Measurements from ENCODE around the gene PIANP.
"Not testable (repeated sequence)": the region's sequence is repeated elsewhere in the genome, so short reads cannot be mapped to it uniquely, and the experiment has no call there.

PIANP gene

GRCh38 chr12:6708960-6709394 lies 8.4 kb upstream of the PIANP start:
- H3K4me3 ChIP-seq (ENCODE audit: low read depth, low read length): no peak overlapping the region
- no peak for TF ChIP-seq POLR2A (IDR thresholded peaks at IDR 0.05; ENCODE audit: extremely low read depth, insufficient read length)
- no peak for TF ChIP-seq MAX (IDR thresholded peaks at IDR 0.05; ENCODE audit: low read depth, low read length)
- TF ChIP-seq MYC (IDR thresholded peaks at IDR 0.05; ENCODE audit: low read depth, low read length): no peak
- TF ChIP-seq CTCF (IDR thresholded peaks at IDR 0.05; ENCODE audit: low read depth, low read length): no peak
- no peak for DNase-seq (ENCODE audit: low read depth)

- not testable (repeated sequence) for DNase-seq (ENCODE audit: low read depth)
Observed at GRCh38 chr12:6708351-6708750, 7.7 kb upstream of the PIANP start.

GRCh38 chr12:6703631-6704030 lies 3.0 kb upstream of the PIANP start:
- H3K4me3 ChIP-seq (ENCODE audit: low read depth, low read length): no peak overlapping the region
- TF ChIP-seq CTCF (IDR thresholded peaks at IDR 0.05; ENCODE audit: low read depth, low read length) (peak; percentile 8), MAX (IDR thresholded peaks at IDR 0.05; ENCODE audit: low read depth, low read length) (peak; percentile 33; the same call in 1 of the 2 replicates), MYC (IDR thresholded peaks at IDR 0.05; ENCODE audit: low read depth, low read length) (no peak; the same call in 1 of the 2 replicates)
- DNase-seq (ENCODE audit: low read depth): peak; percentile 61

More at GRCh38 chr12:6708351-6708750, 7.7 kb upstream of the PIANP start:
- H3K4me3 ChIP-seq (ENCODE audit: low read depth, low read length): not testable (repeated sequence)

GRCh38 chr12:6701078-6701768 lies 608 bp upstream of the PIANP start:
- H3K4me3 ChIP-seq (ENCODE audit: low read depth, low read length): no peak overlapping the region

GRCh38 chr12:6699989-6700645 lies 498 bp downstream of the PIANP start:
- H3K4me3 ChIP-seq (ENCODE audit: low read depth, low read length): no peak overlapping the region
- DNase-seq (ENCODE audit: low read depth): no peak
- TF ChIP-seq MYC (IDR thresholded peaks at IDR 0.05; ENCODE audit: low read depth, low read length): no peak
- no peak for TF ChIP-seq MAX (IDR thresholded peaks at IDR 0.05; ENCODE audit: low read depth, low read length)
- TF ChIP-seq POLR2A (IDR thresholded peaks at IDR 0.05; ENCODE audit: extremely low read depth, insufficient read length): no peak
- no peak for TF ChIP-seq CTCF (IDR thresholded peaks at IDR 0.05; ENCODE audit: low read depth, low read length)

More at GRCh38 chr12:6701078-6701768, 608 bp upstream of the PIANP start:
- DNase-seq (ENCODE audit: low read depth): no peak
- TF ChIP-seq CTCF (IDR thresholded peaks at IDR 0.05; ENCODE audit: low read depth, low read length) (no peak), MYC (IDR thresholded peaks at IDR 0.05; ENCODE audit: low read depth, low read length) (no peak), MAX (IDR thresholded peaks at IDR 0.05; ENCODE audit: low read depth, low read length) (no peak), POLR2A (IDR thresholded peaks at IDR 0.05; ENCODE audit: extremely low read depth, insufficient read length) (no peak)

GRCh38 chr12:6699259-6699988 lies 1.2 kb downstream of the PIANP start:
- no peak overlapping the region for H3K4me3 ChIP-seq (ENCODE audit: low read depth, low read length)
- TF ChIP-seq CTCF (IDR thresholded peaks at IDR 0.05; ENCODE audit: low read depth, low read length) (no peak), MAX (IDR thresholded peaks at IDR 0.05; ENCODE audit: low read depth, low read length) (no peak), POLR2A (IDR thresholded peaks at IDR 0.05; ENCODE audit: extremely low read depth, insufficient read length) (no peak), MYC (IDR thresholded peaks at IDR 0.05; ENCODE audit: low read depth, low read length) (no peak)
- DNase-seq (ENCODE audit: low read depth): no peak
